Fibroblast of pulmonary artery (primary cell): ENCODE measurements around the gene DCLK1.

ENCODE experiments used
- DNase-seq: peaks from one replicate; pipeline ENCODE4 v3.0.0-alpha.2; 2010; ENCODE audit warnings: low read depth
- H3K4me3 ChIP-seq: replicated peaks from 2 replicates; pipeline ENCODE4 v1.5.1; 2011; ENCODE audit warnings: low read depth, mild to moderate bottlenecking, control low read depth, low read length, moderate library complexity
- CTCF ChIP-seq: IDR thresholded peaks from 2 replicates; pipeline ENCODE4 v1.5.1; 2011; ENCODE audit warnings: mild to moderate bottlenecking, control low read depth, low read length, inconsistent platforms; ENCODE audit errors: missing control alignments

DCLK1 gene

GRCh38 chr13:35824825-35825224 is 306.4 kb downstream of the DCLK1 start:
- no peak for DNase-seq
- TF ChIP-seq CTCF = no peak
- no peak overlapping the region for H3K4me3 ChIP-seq

- no peak for DNase-seq
- TF ChIP-seq CTCF = no peak
- no peak overlapping the region for H3K4me3 ChIP-seq
Observed at GRCh38 chr13:35824395-35824794, 306.8 kb downstream of the DCLK1 start.

- no peak for TF ChIP-seq CTCF
- no peak for DNase-seq
- no peak overlapping the region for H3K4me3 ChIP-seq
Observed at GRCh38 chr13:35822666-35823065, 308.5 kb downstream of the DCLK1 start.

- no peak overlapping the region for H3K4me3 ChIP-seq
- TF ChIP-seq CTCF = peak; percentile 74
- DNase-seq = peak; percentile 73
Observed at GRCh38 chr13:35818633-35819067, 312.5 kb downstream of the DCLK1 start.

GRCh38 chr13:35817642-35818607 is 313.3 kb downstream of the DCLK1 start:
- no peak for TF ChIP-seq CTCF
- DNase-seq = no peak
- H3K4me3 ChIP-seq = no peak overlapping the region

GRCh38 chr13:35814605-35815011 is 316.6 kb downstream of the DCLK1 start:
- TF ChIP-seq CTCF = no peak
- no peak overlapping the region for H3K4me3 ChIP-seq
- DNase-seq = no peak

- no peak overlapping the region for H3K4me3 ChIP-seq
- DNase-seq = no peak
- TF ChIP-seq CTCF = no peak
Observed at GRCh38 chr13:35812736-35813135, 318.4 kb downstream of the DCLK1 start.
